BJ (cell line): Measurements from ENCODE around the gene SCN3B. TPM values are rescaled to one million over a fixed set of nuclear protein-coding genes. Genes with fewer than 3 reads are reported as not detected.

Experiments used
- CTCF ChIA-PET: fragments of 350-600 bp; formaldehyde crosslinking; extraction: SDS; loops from one replicate; lab custom pipeline; 2021; ENCODE audit warnings: antibody characterized with exemption, inconsistent platforms; lab: Yijun Ruan, JAX
- POLR2A ChIA-PET: fragments of 300-600 bp; sonication (Branson Sonifier 250); formaldehyde crosslinking; extraction: SDS; loops from one replicate; lab custom pipeline; 2021; ENCODE audit warnings: antibody characterized with exemption; lab: Charles Lee
- DNase-seq: peaks from one replicate; pipeline ENCODE4 v3.0.0-alpha.2; 2011; ENCODE audit warnings: low read depth
- H3K27me3 ChIP-seq: 2 replicates; pipeline ENCODE4 v1.6.0; 2011; ENCODE audit warnings: low read length; ENCODE audit not compliant: control insufficient read depth, insufficient read depth
- H3K36me3 ChIP-seq: 2 replicates; pipeline ENCODE4 v1.5.1; 2011; ENCODE audit warnings: low read length; ENCODE audit not compliant: control insufficient read depth, insufficient read depth
- H3K4me3 ChIP-seq: 2 replicates; pipeline ENCODE4 v1.5.1; 2011; ENCODE audit warnings: low read depth, mild to moderate bottlenecking, control low read depth, low read length
- CTCF ChIP-seq: IDR thresholded peaks from 2 replicates; pipeline ENCODE4 v1.5.1; 2011; ENCODE audit warnings: low read depth, mild to moderate bottlenecking, control low read depth, inconsistent platforms, low read length, moderate library complexity; ENCODE audit not compliant: insufficient read depth
- polyA plus RNA-seq: library from polyadenylated mRNA; depleted of rRNA; stranded (reverse); fragments of >200 nt; gene quantifications from 2 replicates; pipeline ENCODE4 v1.2.3, GENCODE V29; 2011

Gene SCN3B
- polyA plus RNA-seq, 1 experiment, result 0.18 TPM

GRCh38 chr11:123696183-123696582, 41.8 kb upstream of the SCN3B start:
- no peak overlapping the region for H3K4me3 ChIP-seq
- no peak for DNase-seq
- TF ChIP-seq CTCF, result no peak
- CTCF ChIA-PET, result no interaction called here
- 0 out of 2 replicates have a peak, but pooled peaks cover 3% of the 10 kb centered on the region for H3K27me3 ChIP-seq
- POLR2A ChIA-PET, result no interaction called here
- H3K36me3 ChIP-seq, result no peaks in the 10 kb centered on the region

- ChIA-PET POLR2A (interaction anchor here (0.7 kb wide), 1 partner anchor 40 kb away, joined by 27 read pairs; no protein-coding TSS in a partner anchor), CTCF (interaction anchor here (0.6 to 2.8 kb wide), 2 partner anchors 16 to 51 kb away, joined by 3 to 8 read pairs; no protein-coding TSS in a partner anchor)
- Histone ChIP-seq H3K4me3 (no peak overlapping the region), H3K36me3 (no peaks in the 10 kb centered on the region), H3K27me3 (0 out of 2 replicates have a peak, but pooled peaks cover 4% of the 10 kb centered on the region)
- no peak for DNase-seq
- TF ChIP-seq CTCF, result no peak
These were observed 40.8 kb upstream of the SCN3B start for GRCh38 chr11:123695231-123695630.

- POLR2A ChIA-PET, result no interaction called here
- DNase-seq, result no peak
- no peak overlapping the region for H3K4me3 ChIP-seq
- CTCF ChIA-PET, result interaction anchor here (2.8 kb wide), 1 partner anchor 16 kb away, joined by 8 read pairs; no protein-coding TSS in a partner anchor
- no peak for TF ChIP-seq CTCF
- no peaks in the 10 kb centered on the region for H3K36me3 ChIP-seq
- H3K27me3 ChIP-seq, result 0 out of 2 replicates have a peak, but pooled peaks cover 4% of the 10 kb centered on the region
These were observed 40.1 kb upstream of the SCN3B start for GRCh38 chr11:123694551-123694950.

GRCh38 chr11:123692961-123693360, 38.5 kb upstream of the SCN3B start:
- no peak for DNase-seq
- CTCF ChIA-PET, result interaction anchor here (1.9 to 2.8 kb wide), 2 partner anchors 14 to 18 kb away, joined by 6 to 8 read pairs; no protein-coding TSS in a partner anchor
- H3K36me3 ChIP-seq, result no peaks in the 10 kb centered on the region
- 0 out of 2 replicates have a peak, but pooled peaks cover 3% of the 10 kb centered on the region for H3K27me3 ChIP-seq
- H3K4me3 ChIP-seq, result no peak overlapping the region
- TF ChIP-seq CTCF, result no peak
- POLR2A ChIA-PET, result no interaction called here

GRCh38 chr11:123690485-123690884, 36.1 kb upstream of the SCN3B start:
- Histone ChIP-seq H3K4me3 (no peak overlapping the region), H3K27me3 (peaks cover 6% of the 10 kb centered on the region; the same call in 1 of the 2 replicates), H3K36me3 (no peaks in the 10 kb centered on the region)
- TF ChIP-seq CTCF, result no peak
- CTCF ChIA-PET, result interaction anchor here (1.2 kb wide), 1 partner anchor 17 kb away, joined by 5 read pairs; no protein-coding TSS in a partner anchor
- POLR2A ChIA-PET, result no interaction called here
- DNase-seq, result no peak
